Renal pelvis (tissue), 4 donors: ENCODE data around the gene ADARB1. TPM values are rescaled to one million over a fixed set of nuclear protein-coding genes. Genes with fewer than 3 reads are reported as not detected.

ENCODE experiments used
- DNase-seq: peaks from one replicate; pipeline ENCODE4 v3.0.0-alpha.2; 2013
- polyA plus RNA-seq, 3 donors: library from polyadenylated mRNA; unstranded; fragments of 120-200 nt; gene quantifications; one replicate each; pipeline ENCODE4 v1.2.1, GENCODE V29; 2013; ENCODE audit not compliant: insufficient read length in 3 of 3

ADARB1 gene
- polyA plus RNA-seq, 3 donors = 15.3 to 20.9 (median 18.9) TPM

DNA sequence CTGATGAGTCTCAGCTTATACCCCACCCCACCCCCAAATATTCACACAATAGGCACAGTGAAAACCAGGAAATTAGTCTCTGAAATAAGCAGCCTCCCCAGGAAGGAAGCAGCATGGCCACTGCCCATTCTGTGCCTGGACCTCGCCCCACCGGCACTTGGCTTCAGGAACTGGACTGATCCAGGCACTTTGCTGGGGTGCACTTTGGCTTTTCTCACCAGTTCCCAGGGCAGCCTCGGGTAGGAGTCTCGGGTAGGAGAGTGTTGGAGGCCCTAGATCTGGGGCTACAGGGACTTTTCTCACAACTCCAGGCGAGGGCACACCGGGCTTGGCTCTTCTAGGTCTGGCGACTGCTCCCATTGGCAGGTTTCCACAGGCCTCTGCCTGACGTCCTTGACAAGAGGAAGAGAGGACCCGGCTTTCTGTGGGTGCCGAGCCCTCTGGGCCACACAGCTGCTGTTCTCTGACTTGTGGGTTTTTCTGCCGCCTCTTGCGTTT is 18.7 kb downstream of the ADARB1 start:
- no peak for DNase-seq

DNA sequence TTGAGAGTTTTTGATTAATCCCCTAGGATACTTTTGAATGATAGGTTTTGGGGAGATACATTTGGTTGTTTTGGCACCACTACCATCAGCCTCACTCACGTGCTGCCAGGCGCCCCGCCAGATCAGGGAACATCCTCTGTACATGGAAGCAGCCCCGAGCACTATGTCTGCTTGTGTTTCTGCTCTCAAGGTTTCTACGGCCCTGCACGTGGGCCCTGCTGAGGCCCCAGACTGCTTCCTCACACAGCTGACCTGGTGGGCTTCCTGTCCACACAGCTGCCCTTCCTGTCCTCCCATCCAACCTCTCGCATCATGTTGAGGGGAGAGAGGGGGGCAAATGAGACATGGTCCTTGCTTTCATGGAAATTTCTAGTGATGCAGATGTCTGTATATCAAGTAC is 20.0 kb downstream of the ADARB1 start:
- DNase-seq = no peak

DNA sequence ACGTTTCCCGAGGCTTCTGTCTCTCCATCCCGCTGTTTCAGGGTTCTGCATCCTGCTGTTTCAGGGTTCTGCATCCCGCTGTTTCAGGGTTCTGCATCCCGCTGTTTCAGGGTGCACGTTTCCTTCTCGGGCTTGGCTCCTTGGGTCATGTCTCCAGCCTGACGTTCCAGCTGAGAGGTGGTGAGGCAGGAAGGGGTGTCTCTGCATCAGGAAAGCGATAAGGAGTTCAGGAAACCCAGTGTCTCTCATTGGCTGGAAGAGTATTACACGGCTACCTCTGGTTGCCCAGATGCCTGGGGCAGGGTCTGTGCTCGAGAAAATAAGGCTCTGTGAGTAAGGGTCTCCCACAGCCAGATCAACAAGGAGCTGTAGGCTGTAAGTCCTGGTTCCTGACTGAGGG is 21.1 kb downstream of the ADARB1 start:
- DNase-seq = no peak

DNA sequence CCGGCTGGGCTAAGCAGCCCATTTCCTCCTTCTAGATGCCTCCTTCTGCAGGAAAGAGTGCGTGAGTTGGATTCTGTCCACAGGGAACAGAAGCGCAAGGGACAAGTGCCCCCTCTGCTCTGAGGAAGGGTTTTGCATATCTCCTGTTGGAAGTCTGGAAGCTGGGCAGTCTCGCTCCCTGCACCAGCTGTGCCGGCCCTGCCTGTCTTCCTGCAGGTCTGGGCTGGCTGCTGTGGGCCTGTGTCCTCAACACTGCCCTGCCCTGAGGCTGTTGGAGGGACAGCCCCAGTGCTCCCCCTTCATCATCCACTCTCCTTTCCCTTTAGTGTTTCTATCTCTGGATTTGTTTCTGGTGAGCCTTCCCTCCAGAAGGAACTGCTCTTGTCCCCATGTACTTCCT is 21.8 kb downstream of the ADARB1 start:
- DNase-seq = no peak

DNA sequence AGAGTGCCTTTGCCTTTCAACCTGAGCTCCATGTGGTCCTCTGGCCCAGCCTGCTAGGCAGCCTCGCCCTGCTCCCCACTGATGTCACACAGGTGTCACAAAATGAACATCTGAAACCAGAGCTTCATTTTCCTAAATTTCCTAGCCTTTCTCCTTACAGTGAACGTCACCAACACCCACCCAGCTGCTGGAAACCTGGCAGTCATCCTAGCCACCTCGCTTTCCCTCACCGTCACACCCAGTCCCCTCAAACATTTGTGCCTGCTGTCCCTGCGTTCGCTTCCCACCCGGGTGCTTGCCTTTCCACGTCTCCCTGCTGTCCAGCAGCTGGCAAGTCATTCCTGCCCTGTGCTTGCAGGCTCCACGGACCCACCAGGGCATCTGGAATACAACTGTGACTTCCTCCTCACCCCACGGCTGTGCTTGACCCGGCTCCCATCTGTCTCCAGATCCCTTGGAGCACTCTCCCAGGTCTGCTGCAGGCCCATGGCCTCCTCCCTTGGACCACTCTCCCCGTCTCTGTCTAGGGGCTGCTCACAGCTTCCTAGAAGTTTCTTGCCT is 23.5 kb downstream of the ADARB1 start:
- DNase-seq = no peak

DNA sequence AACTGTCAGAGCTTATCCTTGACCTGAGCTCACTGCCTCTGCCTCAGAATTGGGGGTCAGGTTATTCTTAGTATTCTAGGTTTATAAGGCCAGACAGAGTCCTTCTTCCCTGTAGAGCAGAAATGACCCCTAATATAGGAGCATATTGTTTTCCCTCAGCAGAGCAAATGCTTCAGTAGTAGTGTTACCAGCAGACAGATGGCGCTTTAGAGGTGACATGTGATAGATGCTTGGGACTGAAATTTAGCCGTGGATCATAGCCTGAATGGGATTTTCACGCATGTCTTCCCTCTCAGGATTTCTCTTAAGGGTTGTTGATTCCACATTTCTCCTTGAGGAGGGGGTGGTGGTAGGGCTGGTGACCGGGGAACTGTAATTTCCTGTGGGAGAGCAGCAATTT is 24.5 kb downstream of the ADARB1 start:
- no peak for DNase-seq

DNA sequence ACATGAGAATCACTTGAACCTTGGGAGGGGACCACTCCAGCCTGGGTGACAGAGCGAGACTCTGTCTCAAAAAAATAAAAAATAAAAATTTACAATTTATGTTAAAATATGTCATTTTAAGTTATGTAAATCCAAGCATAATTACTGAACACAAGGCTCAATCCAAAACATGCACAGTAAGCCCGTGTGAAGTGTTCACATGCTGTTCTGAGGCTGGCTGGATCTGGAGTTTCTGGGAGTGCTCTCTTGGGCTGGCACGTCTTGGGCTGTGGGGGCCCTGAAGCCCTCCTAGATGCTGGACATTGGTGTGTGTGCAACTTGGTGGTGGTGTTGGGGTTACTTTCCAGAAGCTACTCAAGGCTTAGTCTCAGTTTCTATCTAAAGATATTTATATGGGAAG is 25.2 kb downstream of the ADARB1 start:
- DNase-seq = no peak

DNA sequence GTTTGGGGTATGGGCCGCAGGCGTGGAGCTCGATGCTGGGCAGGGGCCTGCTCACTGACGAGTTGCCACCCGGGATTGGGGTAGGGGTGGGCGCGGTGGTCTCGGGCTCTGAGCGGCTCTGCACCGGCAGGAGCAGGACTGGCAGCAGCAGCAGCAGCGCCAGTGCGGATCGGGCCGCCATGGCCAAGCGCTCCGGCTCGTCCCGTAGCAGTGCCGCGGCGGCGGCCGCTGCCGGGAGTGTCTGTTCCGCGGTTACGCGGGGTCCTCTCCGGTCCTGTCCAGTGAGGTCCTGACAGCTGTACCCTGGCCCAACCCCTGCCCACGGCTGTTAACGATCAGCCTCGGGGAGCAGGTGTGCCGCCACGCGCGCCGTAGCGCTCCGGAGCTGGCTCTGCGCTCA is 26.5 kb downstream of the ADARB1 start:
- DNase-seq = no peak

DNA sequence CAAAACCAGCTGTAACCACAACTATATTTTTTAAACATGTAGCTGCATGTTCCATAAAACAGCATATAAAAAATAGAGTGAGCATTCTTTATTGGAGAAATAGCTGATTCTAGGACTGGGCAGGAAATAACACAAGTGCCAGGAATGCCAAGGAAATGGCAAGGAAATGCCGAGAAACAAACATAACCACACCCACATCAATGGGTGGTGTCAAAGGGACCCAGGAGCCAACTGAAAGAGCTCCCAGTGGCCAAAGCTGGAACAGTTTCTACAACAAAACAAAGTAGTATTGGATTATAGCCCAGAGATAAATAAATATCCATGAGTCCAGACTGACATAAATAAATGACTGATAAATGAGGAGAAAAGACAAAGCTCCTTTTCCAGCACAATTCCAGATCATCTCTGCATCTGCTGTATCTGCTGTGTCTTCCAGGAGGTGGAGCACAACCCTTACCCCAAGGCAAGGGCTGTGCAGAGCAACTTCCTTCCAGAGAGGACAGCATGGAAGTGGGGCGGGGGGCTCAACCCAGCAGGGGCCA is 28.1 kb downstream of the ADARB1 start:
- no peak for DNase-seq

DNA sequence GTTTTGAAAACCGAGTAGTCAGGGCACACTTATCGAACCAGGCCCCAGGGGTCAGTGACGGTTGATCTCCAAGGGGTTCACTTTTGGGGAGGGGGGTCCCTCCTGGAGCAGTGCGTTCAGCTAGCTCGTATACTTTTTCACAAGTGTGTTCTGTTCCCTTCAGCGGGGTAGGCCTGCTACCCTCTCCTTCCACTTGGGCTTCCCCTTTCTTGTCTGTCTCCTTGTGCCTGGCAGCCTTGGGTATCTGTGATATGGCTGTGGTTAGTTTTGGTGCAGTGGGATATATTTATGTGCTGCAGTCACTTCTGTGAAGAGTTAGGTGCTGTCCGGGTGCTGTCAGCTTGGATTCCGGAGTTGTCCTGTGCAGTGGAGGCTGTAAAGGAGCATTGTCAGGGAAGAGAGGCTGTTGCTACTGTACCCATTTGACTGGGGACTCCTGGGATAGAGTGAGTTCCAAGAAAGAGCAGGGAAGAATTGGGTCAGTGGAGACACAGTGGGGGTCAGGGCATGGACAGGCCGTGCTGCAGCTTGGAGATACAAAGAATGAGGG is 29.7 kb downstream of the ADARB1 start:
- no peak for DNase-seq

DNA sequence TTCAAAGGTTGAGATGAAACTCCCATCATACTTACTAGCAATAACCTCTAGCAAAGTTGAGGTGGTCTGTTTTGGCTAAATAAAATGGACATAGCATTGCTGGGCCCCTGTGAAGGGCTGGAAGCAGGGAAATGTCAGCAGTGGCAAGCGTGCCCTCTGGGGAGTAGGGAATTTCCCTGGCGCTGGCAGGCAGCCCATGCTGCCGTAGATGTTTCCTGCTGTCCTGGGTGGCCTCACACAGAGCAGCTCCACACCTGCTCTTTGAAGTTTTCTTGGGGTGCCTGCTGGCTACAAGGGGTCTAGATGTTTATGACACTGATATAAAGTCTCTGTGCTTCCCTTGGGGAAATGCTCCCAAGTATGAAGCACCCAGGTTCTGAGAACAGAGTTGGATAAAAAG is 30.2 kb downstream of the ADARB1 start:
- DNase-seq = no peak

DNA sequence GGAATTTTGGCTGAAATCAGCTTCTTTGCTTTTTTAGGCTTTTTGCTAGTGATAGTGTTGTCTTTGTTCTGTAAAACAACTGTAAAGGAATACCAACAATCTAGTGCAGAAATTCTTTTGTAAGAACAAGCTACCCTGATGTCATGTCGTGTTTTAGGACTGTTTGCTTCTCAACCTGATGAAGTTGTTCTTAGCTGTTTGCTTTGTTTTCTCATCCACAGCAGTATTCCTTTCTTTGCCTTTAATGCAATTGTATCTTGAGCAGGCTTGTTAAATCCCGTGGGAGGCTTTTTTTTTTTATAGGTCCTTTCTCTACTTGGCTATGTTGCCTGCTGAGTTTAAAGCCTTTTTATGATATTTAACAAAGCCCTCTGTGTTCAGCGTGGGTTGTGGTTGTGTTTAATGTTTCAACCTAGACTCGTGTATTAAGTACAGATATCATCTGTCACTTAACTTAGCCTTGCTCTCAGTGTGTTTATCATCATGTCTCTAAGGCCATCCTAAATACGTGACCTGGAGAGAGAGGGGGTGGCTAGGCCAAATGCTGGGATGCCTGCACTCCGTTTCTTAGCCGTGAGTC is 31.6 kb downstream of the ADARB1 start:
- DNase-seq = no peak

DNA sequence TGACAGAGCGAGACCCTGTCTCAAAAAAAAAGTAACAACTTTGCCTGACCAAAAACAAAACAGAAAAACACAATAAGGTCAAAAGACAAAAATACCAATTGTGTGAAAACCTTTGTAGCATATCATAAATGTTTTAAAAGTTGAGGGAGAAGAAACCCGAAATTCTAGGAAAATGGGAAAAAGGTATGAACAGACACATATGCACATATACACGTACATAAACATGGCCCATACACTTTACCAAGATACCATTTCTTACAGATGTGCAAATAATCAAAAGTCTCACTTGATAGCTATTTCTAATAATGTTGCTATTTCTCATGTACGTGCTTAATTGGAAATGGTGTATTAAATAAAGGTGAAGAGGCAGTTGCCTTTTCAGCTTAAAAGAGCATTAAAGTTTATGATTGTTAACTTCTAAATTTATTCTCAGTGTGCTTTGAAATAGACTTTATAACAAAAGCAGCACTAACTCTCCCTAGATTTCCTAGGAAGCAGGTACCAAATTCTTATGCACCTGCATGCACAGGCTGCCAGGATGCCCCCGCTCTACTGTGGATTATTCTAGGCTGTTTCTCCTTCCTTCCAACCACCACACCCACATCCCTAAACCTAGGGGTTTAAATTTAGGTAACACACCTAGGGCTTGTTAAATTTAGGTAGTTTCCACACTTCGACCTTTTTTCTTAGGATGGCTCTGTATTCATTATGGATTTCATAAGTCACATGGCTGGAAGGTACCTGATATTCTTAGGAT is 33.8 kb downstream of the ADARB1 start:
- DNase-seq = no peak

DNA sequence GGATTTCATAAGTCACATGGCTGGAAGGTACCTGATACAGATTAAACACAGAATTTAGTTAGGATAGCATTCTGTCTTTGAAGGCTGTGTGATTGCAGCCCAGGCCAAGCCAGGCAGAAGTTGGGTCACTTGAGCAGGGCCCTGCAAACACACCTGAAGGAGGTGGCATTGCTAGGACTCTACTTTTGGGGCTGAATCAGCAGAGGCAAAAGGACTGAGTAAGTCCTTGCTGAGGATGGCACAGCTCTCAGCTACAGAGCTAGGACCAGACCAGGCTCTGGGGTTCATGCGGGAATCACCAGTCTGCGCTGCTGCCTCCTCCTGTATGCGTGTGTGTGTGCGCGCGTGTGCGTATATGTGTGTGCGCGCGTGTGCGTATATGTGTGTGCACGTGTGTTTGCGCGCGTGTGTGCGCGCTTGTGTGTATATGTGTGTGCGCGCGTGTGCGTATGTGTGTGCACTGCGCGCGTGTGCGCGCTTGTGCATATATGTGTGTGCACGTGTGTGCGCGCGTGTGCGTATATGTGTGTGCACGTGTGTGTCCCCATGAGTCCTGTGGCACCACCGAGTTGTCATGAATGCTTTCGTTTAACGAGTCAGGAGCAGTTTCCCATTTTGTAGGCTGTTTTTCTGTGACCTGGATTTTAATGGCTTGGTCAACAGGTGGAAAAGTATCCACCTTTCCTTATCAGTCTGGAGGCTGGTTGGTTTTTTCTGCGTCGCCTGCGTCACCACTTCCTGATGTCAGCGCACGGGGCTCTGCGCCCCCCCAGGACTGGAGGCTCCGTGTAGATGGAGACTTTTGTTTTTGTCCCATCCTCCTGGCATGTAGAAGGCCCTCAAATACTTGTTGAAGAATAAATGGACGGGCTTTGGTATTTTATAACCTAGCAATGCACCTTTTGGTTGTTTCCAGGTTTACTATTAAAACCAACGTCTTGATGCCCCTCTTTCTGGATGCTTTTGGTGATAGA is 34.7 kb downstream of the ADARB1 start:
- DNase-seq = no peak

DNA sequence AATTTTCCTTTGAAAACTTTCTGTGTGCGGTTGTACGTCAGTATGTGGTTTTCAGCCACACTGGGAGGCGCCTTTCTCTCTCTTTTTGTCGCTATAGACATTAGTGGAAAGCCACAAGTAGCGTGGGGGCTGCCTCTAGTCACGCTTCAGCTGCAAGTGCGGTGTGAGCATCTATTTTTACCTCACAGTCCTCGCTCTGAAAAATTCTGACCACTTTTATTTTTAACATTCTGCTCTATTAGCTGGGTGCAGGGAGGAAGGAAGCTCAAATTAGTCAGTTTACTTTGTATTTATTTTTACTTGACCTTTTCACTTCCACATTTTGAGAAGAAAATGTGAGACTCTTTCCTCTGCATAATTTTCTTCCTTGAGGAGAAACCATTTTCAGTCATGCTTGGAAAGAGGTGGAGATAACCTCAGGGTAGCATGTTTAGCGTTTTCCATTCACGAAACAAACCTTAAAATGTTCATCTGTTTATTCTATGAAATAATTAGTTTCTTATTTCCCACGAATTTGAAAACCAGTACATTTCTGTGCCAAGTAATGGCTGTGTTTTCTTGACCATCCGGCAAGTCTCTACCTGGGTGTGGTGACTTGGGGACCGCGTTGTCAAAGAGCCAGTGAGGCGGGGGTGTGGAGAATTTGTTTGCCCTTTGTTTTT is 35.6 kb downstream of the ADARB1 start:
- no peak for DNase-seq

DNA sequence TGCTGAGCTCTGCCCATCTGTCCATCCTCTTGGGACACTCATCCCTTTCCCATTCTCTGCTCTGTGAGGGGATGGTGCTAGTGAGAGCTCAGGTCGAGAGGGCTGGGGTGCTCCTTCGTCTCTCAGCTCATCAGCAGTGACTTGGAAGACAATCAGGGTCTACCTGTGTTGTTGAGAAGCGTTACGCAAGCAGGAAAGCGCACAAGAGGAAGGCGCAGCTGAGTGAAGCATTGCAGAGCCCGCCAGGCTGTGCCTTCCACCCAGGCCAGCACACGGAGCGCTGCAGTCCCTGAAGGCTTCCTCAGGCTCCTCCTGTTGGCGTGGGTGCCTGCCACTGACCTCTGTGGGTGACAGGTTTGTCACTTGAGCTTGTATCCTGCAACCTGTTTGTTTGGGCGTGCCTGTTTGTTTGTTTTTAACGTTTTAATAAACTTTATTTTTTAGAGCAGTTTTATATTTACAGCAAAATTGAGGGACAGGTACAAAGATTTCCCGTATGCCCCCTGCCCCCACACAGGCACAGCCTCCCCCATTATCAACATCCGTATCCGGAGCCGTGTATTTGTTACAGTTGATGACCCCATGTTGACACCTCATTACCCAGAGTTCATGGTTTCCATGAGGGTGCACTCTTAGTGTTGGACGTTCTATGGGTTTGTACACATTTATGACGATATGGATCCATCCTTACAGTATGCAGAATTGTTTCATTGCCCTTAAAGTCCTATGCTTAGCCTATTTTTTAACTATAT is 36.7 kb downstream of the ADARB1 start:
- DNase-seq = no peak

DNA sequence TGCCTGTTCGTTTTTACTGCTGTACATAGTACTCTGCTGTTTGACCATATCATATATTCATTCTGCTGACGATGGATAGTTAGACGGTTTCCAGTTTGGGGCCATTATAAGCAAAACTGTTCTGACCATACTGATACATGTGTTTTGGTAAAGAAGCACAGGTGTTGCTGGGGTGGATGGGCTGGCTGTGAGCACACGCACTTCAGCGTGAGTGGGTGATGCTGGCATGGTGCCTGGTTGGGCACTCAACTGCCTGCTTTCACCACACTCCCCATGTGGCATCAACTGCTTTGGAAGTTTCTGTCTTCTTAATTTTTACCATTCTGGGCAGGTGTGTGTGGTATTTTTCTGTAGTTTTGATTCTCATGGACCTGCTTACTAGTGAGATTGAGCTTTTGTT is 37.3 kb downstream of the ADARB1 start:
- no peak for DNase-seq

DNA sequence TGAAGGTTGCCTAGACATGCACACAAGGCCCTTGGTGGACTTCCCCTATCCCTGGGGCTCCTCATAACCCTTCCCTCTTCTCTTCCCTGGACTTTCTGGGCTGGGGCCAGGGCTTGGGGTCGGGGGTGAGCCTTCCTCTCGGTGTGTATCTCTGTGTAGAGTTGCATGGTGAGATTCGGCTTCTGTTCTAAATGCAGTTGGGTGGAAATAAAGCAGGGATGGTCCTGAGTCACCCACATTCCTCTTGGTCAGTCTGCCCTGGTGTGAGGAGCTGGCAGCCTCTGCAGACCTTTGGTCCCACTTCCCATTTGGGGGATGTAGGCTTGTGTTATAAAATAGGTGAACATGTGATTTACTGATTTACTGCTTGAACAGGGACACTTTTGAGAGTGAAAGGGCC is 38.0 kb downstream of the ADARB1 start:
- no peak for DNase-seq

DNA sequence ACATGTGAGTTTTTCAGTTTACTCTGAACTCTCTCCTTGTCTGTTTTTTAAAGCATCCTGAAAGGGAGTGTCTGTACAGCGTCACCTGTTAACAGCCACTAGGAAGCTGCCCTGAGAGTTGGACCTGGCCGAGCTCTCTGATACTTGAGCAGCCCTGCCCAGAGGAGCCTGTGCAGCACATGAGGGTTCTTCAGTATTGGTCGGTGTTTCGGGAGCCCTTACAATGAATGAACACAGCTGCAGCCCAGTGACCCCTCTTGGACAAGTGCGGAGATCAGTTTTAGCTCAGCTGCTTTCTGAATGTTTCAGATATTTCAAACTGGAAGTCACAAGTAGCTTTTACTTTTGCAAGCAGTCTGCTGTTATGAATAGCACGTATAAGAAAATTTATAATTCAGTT is 39.2 kb downstream of the ADARB1 start:
- no peak for DNase-seq

DNA sequence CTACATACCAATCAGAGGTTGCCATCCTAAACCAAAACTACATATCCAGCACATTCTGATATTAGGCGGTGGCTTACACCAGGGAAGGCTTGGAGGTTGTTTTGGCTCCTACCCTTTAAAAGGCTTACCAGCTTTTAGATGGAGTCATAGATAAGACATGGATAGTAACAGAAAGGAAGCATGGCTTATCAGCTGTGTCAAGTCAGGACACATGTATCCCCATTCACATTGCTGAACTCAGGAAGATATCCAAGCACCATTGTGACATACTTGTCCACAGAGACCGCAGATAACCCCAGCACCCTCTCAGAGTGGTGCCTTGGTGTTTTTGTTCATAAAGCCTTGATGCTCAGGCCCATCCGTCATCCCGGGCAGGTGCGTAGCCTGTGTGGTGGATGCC is 39.7 kb downstream of the ADARB1 start:
- no peak for DNase-seq
